Dedifferentiated amniotic fluid mesenchymal stem cell (primary cell): Measurements from ENCODE around the gene FOXB1.

Experiments used
- DNase-seq: peaks from one replicate; pipeline ENCODE4 v3.0.0-alpha.2; 2016; ENCODE audit errors: extremely low spot score

Gene FOXB1

DNA sequence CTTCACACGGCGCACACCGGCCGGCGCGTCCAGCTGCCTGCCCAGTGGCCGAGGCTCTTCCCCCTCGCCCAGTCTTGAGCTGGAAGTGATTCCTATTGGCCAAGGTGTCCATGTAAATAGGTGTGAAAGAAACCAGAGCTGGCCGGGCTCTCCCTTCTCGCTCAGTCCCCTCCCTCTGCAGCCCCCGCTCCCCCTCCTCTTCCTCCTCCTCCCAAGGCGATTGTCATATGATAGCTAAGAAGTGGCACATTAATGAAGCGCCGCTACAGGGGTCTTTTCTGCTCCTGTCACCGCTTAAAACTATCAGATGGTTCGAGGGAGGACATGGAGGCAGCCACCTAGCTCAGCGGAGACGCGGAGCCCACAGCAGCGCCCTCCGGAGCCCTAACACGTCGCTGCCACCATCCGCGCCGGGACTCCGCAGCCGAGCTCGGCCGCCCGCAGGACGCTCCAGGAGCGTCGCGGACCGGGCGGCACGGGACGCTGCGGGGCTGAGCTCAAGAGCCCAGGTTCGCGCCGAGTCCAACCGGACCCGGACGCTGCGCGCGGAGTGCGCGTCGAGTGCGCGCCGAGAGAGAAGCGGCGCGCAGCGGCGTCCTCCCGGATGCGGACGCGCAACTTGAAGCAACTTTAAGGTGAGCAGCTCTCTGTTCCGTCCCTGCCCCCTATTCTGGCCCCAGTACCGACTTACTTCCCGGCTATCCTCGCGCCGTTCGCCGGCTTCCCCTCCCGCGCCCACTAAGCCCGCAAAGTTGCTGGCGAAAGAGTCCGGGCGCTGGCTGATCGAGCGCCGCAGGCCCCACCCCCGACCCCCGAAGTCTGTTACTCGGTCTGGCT lies at the start of gene FOXB1:
TSS of gene FOXB1 (plus strand) at position 303 of the 837 bp plus-strand sequence. CDS start 653 bp downstream, outside the sequence.
- DNase-seq = no peak

DNA sequence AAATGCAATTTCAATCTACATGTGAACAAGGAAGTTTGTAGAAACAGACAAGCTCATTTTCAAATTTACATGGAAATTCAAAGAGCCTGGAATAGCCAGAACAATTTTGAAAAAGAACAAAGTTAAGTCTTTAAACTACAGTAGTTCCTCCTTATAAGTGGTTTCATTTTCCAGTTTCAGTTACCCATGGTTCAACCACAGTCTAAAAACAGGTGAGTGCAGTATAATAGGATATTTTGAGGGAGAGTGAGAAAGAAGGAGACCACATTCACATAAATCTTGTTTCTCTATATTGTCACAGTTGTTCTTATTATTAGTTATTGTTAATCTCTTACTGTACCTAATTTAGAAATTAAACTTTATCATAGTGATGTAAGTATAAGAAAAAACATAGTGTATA lies 45.8 kb upstream of the FOXB1 start:
- DNase-seq = no peak

DNA sequence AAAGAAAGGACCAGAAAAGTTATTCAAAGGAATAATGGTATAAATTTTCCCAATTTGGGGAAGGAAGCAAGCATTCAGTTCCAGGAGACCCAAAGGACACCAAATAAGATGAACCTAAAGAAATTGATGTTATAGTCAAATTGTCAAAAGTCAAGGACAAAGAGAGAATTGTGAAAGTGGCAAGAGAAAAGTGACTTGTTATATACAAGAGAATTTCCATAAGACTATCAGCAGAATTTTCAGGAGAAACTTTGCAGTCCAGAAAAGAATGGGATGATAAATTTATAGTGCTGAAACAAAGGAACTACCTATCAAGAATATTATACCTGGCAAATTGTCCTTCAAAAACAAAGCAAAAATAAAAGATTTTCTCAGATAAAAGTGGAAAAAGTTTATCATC lies 43.8 kb upstream of the FOXB1 start:
- no peak for DNase-seq

DNA sequence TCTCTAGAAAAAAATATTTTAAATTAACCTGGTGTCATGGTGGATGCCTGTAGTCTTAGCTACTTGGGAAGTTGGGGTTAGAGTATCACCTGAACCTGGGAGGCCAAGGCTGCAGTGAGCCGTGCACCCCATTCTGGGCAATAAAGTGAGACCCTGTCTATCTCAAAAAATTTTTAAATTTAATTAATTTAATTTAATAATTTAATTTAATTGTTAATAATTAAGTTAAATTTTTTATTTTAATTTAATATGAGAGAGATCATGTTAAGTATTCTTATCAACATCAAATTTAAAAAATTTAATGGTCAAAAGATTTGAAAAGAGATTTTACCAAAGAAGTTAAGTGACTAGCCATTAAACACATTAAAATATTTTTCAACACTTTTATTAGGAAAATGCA lies 40.8 kb upstream of the FOXB1 start:
- DNase-seq = no peak

DNA sequence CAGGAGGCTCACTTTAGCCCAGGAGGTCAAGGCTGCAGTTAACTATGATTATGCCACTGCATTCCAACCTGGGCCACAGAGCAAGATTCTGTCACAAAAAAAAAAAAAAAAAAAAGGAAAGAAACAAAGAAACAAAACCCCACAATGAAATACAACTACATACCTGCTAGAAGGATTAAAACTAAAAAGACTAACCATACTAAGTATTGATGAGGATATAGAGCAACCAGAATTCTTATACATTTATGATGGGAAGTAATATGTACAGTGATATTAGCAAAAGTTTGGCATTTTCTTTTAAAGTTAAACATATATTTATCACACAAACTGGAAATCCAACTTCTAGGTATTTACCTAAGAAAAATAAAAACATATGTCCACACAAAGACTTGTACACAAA lies 40.2 kb upstream of the FOXB1 start:
- no peak for DNase-seq

DNA sequence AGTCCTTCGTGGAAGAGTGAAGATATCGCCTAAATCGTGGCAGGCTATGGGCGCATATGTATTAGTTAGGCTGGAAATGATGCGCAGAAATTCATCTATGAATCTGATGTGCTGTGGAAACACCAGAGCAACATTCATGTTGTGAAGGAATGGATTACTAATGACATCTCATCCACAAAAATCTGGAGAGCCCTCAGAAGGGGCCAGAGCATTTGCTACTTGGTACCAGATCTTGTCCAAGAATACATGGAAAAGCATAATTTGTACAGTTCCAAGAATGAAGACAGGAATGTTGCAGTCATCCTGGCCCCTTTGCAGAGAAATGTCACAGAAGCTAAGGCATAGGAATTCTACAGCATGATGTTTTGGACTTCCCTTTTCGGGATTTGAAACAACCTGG lies 38.4 kb upstream of the FOXB1 start:
- DNase-seq = no peak

DNA sequence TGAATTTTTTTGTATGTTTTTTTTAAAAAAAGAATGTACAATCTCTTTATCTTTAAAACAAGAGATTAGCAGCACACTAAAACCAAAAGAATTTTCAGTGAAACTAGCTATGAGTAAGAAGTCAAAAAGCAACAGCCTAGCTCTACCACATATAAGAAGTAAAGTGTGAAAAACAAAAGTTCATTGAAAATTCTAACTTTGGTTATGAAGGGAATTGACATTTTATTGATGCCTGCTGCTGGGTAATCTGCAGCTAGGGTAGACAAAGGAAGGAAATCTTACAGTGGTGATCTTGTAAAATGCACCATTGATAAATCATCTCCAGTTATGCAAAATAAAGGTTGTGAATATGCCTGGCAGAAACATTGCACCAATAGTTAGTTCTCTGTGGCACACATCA lies 37.8 kb upstream of the FOXB1 start:
- DNase-seq = no peak

DNA sequence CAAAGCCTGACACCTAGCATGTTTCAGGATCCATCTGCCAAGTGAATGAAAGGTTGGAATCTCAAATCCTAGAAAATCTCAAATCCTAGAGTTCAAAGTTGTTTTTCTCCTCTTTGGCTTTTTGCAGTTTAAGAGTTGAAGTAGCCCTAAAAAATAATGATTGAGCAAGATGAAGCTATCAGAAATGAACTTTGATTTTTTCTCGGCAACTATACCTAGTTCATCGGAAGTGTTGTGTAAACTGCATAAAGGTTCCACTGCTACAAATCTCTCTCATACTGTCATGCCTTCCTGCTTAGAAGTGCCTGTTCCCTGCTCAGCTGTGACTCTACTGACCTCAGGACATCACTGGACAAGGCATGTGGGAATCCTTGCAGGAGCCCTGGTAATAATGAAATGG lies 35.8 kb upstream of the FOXB1 start:
- DNase-seq = no peak

DNA sequence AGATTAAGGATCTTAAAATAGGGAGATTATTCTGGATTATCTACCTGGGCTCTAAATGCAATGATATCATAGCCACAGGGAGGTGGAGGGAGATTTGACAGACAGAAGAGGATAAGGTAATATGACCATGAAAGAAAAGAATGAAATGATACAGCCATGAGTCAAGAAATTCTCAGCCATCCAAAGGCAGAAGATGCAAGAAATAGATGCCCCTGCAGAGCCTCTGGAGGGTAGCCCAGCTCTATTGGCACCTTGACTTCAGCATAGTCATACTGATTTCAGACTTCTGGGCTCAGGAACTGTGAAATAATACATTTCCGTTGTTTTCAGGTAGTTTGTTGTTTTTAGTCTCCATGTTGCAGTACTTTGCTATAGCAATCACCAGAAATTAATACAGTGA lies 31.9 kb upstream of the FOXB1 start:
- DNase-seq = no peak

DNA sequence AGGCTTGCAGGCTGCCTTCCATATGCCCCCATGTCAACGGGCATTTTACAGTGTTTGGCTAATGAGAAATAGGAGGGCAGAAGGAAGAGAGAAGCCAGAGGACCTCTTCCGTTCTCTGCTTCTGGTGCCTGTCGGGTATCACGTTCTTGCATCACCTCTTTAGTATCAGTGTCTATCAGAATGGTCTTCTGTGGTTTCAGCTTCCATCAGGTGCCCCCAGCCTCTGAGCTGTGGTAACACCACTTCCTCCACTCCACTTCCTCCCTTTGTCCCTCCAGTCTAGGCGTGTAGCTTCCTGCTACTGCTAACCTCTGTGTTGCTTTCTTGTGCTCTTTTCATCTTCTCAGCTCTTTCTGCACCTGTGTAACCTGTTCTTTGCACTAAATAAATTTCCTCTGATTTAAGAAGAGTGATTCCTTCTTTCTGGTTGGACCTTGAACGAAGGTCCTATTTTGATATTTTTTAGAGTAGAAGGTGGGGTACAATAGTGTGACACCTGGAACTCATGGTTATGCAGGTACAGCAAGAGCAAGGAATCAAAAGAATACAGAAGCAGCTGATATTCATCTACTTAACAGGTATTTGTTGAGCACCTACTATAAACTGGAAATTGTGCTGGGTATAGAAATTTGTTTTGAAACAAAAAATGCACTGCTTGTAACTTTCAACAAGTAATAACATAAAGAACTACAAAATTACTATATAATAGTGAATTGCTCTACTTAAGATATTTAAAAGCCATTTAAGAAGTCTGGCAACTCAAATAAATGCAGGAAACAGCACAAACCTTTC lies 27.4 kb upstream of the FOXB1 start:
- DNase-seq = no peak

DNA sequence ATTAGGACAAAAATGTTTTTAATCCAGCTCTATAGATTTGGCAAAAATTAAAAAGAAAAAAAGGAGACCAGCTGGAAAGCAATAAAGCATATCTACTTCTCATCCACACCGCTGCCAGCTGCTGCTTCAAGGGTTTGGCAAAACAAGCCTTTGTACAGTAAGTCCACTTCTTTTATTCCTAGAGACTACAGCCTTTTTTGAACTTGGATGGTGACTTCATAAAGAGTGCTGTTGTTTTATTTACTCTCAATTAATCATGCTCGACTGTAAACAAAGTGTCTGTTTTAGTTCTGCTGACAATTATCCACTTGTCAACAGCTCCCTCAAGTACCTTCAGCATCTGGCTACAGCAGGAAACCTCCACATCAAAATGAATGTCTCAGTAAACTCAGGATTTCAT lies 12.3 kb upstream of the FOXB1 start:
- no peak for DNase-seq

DNA sequence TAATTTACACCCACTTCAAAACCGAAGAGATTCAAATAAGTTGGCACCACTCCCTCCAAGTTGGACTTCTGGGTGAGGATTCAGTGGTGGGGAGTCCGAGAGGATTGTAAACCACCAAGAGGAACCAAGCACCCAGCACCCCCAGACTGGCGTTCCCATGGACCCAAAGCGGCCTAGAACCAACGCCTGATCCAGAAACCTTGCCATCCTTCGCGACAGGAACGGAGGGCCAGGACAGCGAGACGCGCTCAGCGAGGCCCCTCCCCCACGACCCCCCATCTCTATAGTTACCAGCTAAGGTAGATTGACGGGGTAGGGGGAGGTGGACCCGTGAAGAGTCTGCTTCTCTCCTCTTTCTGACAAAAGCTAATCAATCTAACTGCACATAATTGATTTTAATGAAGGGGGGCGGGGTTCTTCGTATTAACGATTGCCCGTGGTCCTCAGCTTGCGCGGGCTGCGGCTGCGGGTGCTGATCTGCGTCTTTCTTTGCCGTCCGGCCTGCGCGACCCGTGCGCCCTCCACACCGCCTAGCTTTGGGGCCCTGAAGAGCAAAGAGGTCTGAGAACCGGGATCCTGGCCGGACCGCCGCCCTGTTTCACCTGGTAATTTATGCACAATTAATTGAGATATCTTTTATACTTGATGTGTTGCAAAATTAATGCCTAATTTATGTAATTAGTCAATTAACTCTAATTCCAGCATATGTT lies 10.9 kb upstream of the FOXB1 start:
- no peak for DNase-seq

DNA sequence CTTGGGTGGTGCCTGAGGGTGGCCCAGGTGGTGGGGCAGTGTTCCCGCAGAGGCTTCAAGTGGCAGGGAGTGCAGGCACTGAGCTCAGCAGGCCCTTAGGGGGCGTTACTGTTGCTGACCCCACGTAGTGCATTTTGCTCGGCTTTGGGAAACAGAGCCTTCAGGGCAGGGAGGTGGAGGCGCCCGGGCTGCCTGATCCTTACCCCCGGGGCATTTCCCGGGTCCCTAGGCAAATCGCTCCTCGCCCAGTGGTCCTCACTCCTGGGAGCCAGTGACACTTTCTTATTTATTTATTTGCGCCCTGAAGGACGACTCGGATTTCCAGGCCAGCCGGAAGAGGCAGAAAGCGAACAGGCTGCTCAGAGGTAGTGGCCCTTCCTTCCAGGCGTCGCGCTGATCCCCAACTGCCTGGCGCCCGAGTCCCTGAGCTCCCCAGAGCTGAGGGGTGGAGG lies 10.1 kb upstream of the FOXB1 start:
- no peak for DNase-seq

DNA sequence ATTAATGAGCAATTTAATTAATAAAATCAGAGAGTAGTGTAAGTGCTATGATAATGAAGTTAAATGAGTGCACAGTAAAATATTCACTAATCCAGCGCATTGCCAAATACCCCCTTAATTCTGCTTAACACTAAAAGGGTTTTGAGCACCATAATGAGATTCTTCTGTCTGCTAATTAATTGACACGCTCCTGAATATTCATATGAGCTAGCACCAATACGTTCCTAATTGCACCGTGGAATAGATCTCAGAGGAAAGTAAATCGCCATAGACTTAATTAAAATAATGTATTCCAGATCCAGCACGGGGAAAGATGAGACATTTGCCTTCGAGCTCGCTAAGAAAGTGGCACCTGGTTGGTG lies 9.6 kb upstream of the FOXB1 start:
- DNase-seq = no peak

DNA sequence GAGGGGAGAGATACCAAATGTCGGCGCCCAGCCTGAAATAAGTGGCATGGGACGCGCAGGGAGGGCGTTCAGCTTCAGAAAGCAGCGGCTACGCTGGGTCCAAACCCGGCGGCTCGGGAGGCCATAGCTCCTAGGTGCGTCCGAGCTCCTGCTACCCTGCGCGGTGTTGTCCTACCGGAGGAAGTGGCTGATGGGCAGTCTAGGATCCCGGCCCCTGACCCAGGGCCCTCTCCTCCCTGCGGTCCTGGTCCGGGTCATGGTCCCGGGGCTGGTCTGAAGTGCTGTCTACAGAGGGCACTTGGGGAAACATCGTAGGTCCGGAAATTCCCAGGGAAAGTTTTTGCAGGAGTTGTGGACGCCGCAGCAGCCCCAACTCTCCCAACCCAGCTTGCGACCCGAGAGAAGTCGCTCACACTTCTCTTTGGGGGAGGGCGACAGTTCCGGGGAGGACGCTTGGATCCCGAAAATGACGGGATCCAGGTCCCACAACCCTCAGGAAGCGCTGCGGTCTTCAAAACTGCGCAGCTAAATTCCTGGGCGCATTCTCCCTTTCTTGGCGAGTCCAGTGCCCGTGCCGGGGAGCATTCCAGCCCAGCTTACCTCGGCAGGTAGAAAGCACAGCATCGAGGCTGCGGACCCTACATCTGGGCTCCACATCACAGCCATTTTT lies 9.1 kb upstream of the FOXB1 start:
- DNase-seq = no peak

DNA sequence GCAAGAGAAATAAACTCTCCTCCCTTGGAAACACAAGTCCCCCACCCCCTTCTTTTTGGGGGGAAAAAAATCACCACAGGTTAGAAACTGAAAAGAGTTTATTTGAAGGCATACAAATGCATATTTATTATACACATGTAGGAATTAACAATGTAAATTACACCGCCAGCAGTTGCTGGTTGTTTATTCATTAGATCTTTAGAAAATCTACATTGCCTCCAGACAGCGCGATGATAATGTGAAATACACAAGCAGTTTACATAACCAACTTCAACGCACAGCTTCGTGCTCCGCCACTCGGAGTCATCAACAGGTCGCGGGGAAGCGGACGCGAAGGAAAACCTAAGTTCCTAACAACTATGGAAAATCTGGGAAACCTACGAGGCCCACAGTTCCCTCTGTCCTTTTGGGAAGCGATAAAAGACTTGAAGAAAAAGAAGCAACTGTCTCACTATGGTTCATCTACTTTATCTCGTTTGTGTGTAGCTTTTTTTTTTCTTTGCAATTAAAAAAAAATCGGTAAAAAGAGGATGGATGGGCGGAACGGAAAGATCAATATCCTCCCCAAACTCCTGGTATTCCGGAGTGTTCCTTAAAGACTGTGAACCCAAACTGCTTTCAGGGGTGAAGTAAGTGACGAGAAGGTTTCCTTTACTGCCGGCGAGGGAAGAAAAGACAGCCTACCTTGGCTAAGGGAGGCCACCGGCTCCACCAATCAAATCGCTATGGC lies 8.4 kb upstream of the FOXB1 start:
- no peak for DNase-seq

DNA sequence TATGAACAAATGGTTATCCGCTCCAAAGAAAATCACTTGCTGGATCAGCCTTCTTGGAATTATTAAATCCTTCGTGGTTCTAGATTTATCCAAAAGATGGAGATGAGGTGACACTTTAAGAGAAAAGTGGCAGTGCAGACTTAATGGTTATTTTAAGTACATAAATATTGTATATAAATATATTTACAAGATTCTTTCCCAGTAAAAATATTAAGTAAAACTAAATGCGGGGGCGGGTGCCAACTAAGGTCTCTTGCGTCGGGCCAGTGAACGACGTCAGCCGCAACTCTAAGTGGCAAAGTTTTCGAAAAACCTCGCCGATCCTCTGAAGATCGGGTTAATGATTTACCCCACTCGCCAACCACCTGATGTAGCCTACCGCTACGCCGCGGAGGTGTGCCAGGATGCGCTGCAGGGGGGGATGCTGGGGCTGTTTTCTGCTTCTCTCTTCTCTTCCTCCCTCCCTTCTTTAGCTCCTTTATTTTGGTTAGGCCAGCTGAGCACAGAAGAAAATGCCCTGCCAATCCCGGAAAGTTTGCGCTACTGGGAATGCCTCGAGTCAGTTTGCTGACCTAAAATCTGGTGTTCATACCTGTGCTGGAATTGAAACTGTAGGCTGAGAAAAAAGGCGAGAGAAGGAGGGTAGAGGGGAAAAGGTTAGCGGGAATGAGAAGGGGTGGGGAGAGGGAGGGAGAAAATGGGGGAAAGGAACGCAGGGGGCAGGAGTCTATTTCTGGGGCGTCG lies 7.6 kb upstream of the FOXB1 start:
- DNase-seq = no peak

DNA sequence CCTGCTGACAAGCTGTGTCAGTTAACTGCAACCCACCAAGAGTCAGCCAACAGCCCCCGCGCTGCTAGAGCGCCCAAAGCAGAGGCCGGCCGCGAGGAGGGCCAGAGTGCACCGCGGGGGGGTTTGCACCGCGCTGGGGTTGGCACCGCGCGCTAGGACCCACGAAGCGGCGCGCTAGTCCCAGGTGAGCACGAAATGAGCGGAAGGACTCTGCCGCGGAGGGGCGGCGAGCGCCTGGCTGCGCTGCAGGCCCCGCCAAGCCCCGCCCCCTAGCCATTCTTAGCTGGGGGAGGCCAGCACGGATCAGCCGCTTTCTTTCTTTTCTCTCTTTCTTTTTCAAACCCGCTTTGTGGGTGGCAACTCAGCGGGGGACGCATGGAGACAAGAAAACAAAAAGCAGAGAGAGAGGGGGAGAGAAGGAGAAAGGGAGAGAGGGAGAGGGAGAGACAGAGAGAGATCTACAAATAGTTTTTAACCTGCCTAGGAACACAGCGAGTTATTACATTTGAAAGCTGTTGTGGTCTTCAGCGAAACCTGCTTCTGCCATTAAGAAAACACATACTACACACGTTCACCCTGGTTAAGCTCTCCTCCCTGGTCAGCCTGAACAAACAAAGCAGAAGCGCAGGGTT lies 6.9 kb upstream of the FOXB1 start:
- no peak for DNase-seq

DNA sequence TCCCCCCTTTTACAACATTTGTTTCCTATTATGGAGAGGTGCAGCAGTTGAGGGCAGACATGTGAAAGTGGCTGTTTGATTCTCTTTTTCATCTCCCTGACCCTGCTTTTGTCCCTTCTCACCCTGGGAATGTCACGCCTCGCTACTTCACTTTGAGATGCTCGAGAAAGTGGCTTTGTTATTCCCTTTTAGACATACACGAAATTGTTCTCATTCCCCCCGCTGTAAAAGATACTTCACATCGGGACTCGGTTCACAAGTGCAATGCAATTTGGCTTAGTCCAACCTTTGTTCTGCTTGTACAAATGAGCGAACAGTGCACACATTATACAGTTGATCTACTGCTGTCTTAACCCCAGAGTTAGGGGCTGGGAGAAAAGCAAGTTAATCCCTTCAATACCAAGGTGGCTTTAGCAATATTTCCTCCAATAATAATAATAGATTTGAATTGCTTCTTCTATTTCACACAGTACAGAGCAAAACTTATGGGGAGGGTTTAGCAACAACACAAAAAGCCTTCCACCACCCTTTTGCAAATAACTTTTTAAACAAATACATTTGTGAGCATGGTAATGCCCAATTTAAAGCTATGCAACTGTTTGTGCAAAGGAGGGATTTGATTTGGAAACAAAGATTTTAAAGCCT lies 5.7 kb upstream of the FOXB1 start:
- no peak for DNase-seq
